Measurements from ENCODE around the gene NANS.
A peak's percentile ranks its signal among the peaks of the same experiment; 100 is the strongest.
"Not testable (repeated sequence)": the region's sequence is repeated elsewhere in the genome, so short reads cannot be mapped to it uniquely, and the experiment has no call there.

NANS gene

DNA sequence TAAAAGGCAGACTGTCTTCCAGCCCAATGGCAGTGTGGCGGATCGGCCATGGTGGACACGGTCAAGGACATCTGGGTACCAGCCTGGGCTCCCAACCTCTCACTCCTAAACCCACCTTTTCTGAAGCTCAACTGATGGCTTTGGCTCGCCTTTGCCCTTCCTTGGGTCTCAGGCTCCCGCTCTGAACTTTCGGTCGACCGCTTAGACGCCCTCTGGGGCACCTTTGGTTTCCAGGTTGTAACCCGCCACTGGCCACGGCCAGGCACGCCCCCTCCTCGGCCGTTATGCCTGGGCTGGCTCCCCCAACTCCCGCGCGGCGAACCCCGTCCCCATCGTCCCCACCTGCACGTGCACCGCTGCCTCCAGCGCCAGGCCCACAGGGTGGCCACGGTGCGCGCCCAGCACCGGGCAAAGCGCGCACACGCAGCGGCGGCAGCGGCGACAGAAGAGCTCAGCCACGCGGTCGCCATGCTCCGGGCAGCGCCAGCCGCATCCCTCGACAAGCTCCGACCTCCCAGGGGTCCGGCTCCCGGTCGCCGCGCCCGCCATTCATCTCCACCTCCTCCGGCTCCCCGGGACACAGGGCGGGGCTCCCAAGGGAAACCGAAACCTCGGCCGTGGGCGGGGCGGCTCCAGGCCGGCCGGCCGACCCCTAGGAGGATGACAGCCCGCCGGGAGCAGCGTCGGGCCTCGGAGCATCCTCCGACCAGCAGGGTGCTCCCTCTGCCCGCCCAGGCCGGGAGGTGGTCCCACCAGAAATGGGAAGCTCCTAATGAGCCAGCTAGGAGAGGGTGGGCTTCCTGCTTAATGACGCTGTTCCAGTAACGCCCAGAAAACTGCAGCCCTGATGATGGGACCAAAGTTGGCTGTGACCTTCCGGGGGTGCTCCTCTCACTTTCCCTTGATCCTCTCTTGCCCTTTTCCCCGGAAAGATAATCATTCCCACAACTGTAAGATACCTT lies 62.4 kb downstream of the NANS start, which contains the start of gene TRIM14:
Gene TRIM14 (minus strand): TSS at position 583 of the 962 bp plus-strand sequence. CDS start 34 bp downstream, at position 549.
- H3K4me3 ChIP-seq (ENCODE audit: low read depth, low read length), result peak within 1 kb of the TSS; percentile 87
- TF ChIP-seq, protein P1, sequence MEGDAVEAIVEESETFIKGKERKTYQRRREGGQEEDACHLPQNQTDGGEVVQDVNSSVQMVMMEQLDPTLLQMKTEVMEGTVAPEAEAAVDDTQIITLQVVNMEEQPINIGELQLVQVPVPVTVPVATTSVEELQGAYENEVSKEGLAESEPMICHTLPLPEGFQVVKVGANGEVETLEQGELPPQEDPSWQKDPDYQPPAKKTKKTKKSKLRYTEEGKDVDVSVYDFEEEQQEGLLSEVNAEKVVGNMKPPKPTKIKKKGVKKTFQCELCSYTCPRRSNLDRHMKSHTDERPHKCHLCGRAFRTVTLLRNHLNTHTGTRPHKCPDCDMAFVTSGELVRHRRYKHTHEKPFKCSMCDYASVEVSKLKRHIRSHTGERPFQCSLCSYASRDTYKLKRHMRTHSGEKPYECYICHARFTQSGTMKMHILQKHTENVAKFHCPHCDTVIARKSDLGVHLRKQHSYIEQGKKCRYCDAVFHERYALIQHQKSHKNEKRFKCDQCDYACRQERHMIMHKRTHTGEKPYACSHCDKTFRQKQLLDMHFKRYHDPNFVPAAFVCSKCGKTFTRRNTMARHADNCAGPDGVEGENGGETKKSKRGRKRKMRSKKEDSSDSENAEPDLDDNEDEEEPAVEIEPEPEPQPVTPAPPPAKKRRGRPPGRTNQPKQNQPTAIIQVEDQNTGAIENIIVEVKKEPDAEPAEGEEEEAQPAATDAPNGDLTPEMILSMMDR (IDR thresholded peaks at IDR 0.05; ENCODE audit: borderline replicate concordance, insufficient read depth, low read depth, low read length), result no peak

DNA sequence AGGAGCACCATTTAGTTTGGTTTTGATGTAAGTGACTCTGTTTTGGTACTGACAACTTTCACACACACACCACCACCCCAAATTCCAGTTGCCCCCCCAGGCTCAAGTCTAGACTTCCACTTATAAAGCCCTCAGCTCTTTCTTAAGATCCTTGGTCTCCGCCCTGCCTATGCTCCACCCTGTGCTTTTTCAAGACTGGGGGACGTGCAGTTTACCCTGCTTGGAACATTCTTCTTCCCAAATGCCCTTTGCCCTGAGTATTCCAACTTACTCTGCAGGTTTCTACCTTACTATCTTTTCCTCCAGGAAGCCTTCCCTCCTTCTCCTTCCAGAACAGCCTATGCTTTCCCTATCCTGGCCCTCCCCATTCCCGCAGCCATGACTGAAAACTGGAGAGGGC lies 63.9 kb downstream of the NANS start:
- TF ChIP-seq, protein P1 (IDR thresholded peaks at IDR 0.05; ENCODE audit: borderline replicate concordance, insufficient read depth, low read depth, low read length), result no peak
- no peak overlapping the region for H3K4me3 ChIP-seq (ENCODE audit: low read depth, low read length)

DNA sequence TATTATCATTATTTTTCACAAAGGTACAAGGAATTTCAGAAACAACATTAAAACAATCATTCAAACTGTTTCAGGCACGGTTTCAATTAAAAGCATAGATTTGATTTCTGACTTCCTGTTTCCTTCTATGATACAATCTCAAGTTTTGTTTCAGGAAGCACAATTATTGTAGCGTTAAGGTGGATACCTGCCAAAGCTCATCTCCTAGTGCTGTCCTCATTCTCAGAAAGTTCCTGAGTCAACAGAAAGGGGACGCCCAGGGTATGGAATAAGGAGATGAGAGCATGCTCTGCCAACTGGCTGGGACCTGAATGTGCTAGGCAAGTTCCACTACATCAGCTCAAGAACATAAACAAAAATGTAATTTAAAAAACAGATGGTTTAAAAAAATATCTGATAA lies 64.5 kb downstream of the NANS start:
- TF ChIP-seq, protein P1 (IDR thresholded peaks at IDR 0.05; ENCODE audit: borderline replicate concordance, insufficient read depth, low read depth, low read length), result no peak
- no peak overlapping the region for H3K4me3 ChIP-seq (ENCODE audit: low read depth, low read length)

DNA sequence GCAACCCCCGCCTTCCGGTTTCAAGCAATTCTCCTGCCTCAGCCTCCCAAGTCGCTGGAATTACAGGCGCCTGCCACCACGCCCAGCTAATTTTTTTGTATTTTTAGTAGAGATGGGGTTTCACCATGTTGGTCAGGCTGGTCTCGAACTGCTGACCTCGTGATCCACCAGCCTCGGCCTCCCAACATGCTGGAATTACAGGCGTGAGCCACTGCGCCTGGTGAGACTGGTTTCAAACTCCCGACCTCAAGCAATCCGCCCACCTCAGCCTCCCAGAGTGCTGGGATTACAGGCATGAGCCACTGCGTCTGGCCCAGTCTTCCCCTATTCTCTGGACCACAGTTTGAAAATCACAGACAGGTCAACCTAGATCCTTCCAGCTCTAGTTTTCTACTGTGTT lies 67.6 kb downstream of the NANS start:
- not testable (repeated sequence) for H3K4me3 ChIP-seq (ENCODE audit: low read depth, low read length)

DNA sequence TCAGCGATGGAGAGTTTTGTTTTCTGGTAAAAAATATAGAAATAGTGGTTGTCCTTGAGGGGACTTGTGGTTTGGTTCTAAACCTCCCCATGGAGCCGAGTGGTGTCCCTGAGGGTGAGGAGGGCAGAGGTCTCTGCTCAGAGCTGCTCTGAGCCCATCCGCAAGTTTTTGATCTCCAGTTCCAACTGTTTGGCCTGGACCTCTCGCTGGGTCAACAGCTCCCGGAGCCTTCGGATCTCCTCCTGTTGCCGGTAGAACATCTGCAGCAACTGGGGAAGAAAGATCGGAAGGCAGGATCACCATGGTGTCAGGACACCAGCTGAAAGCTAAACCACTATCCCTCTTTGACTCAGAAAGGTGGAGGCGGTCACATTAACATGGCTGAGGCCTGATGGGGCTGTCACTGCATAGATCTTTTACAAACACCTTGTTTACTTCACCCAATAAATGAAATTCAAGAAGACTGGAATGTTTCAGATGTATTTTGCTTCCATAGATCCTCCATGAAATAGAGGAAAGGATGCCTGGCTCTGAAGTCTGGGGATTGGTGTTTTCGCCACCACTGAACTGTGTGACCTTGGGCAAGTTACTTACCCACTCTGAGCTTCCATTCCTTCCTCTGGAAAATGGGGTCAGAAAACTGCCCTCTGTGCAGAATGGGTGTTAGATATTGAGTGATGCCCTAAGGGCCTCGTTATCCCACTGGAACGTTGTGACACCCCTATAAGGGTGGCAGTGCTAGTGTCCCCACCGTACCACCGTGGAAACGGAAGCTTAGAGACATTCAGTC lies 68.3 kb downstream of the NANS start:
- TF ChIP-seq, protein P1 (IDR thresholded peaks at IDR 0.05; ENCODE audit: borderline replicate concordance, insufficient read depth, low read depth, low read length), result no peak
- H3K4me3 ChIP-seq (ENCODE audit: low read depth, low read length), result no peak overlapping the region

DNA sequence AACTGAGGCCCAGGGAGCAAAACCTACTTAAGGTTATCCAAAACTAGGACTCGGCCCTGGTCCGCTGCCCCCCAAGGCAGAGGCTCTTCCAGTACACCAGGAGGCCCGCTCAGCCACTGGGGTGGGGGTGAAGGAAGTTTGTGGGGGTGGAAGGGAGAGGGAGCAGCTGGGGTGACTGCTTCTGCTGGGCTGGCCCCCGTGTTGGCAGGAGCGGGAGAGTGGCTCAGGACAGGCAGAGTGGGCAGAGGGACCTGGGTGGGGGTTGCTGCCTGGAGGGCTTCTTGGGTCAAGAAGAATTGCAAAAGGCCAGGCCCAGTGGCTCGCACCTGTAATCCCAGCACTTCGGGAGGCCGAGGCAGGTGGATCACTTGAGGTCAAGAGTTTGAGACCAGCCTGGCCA lies 70.7 kb downstream of the NANS start:
- no peak overlapping the region for H3K4me3 ChIP-seq (ENCODE audit: low read depth, low read length)
- TF ChIP-seq, protein P1 (IDR thresholded peaks at IDR 0.05; ENCODE audit: borderline replicate concordance, insufficient read depth, low read depth, low read length), result no peak

DNA sequence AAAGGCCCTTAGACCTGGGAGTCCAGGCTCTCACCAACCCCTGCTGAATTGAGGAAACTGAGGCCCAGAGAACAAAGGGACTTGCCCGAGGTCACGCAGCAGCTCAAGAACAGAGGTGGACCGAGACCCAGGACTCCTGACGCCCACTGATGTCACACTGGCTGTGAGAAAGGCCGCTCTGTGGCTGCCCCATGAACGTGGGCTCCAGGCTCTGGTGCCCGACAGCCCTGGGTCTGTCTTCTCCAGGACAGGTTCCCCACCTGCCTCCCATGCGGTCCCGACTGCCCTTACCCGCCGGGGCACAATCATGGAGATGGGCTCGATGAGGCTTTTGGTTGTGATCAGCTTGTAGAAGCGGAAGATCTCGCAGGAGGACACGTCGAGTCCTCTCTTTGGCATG lies 71.8 kb downstream of the NANS start:
- TF ChIP-seq, protein P1 (IDR thresholded peaks at IDR 0.05; ENCODE audit: borderline replicate concordance, insufficient read depth, low read depth, low read length), result no peak
- H3K4me3 ChIP-seq (ENCODE audit: low read depth, low read length), result no peak overlapping the region
